Breast epithelium (tissue), 3 donors: Measurements from ENCODE around the gene NR2E3.

Experiments
- POLR2A ChIP-seq: fragments of 450-650 bp; IDR thresholded peaks from one replicate; pipeline ENCODE4 v1.6.1; 2016; ENCODE audit warnings: antibody characterized with exemption, mild to moderate bottlenecking, moderate library complexity
- POLR2AphosphoS5 ChIP-seq, 3 donors: sonication (generic); formaldehyde crosslinking; IDR thresholded peaks; one replicate each; pipeline ENCODE4 v1.6.1; 2017; ENCODE audit warnings: antibody characterized with exemption in 3 of 3
- TF ChIP-seq, protein P1 (sequence below), 3 donors: fragments of 450-650 bp; IDR thresholded peaks; one replicate each; pipeline ENCODE4 v1.5.1; 2016 to 2017; ENCODE audit warnings: antibody characterized with exemption in 3 of 3, mild to moderate bottlenecking in 3 of 3, moderate library complexity in 3 of 3

DNA sequence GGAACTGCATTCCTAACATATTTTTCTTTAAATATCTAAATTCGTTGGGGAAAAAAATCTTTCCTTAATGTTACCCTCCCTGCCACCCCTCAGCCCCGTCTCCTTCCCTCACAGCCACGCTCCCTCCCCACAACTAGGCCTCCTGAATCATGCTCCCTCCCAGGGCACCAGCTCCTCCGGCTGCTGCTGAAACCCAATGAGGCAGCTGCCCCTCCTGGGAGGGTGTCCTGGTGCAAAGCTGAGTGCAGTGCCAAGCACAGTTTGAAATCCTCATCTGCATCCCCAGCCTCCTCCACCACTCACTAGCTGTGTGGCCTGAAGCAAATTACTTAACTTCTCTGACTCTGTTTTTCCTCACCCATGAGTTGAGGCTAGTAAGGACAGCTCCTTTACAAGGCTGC lies 2.7 kb upstream of the NR2E3 start:
- TF ChIP-seq, protein P1, sequence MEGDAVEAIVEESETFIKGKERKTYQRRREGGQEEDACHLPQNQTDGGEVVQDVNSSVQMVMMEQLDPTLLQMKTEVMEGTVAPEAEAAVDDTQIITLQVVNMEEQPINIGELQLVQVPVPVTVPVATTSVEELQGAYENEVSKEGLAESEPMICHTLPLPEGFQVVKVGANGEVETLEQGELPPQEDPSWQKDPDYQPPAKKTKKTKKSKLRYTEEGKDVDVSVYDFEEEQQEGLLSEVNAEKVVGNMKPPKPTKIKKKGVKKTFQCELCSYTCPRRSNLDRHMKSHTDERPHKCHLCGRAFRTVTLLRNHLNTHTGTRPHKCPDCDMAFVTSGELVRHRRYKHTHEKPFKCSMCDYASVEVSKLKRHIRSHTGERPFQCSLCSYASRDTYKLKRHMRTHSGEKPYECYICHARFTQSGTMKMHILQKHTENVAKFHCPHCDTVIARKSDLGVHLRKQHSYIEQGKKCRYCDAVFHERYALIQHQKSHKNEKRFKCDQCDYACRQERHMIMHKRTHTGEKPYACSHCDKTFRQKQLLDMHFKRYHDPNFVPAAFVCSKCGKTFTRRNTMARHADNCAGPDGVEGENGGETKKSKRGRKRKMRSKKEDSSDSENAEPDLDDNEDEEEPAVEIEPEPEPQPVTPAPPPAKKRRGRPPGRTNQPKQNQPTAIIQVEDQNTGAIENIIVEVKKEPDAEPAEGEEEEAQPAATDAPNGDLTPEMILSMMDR (IDR thresholded peaks at IDR 0.05), result no peak
- TF ChIP-seq POLR2AphosphoS5 (IDR thresholded peaks at IDR 0.05) (no peak), POLR2A (no peak)
